ENCODE data around the gene SHISA3.

Gene SHISA3

DNA sequence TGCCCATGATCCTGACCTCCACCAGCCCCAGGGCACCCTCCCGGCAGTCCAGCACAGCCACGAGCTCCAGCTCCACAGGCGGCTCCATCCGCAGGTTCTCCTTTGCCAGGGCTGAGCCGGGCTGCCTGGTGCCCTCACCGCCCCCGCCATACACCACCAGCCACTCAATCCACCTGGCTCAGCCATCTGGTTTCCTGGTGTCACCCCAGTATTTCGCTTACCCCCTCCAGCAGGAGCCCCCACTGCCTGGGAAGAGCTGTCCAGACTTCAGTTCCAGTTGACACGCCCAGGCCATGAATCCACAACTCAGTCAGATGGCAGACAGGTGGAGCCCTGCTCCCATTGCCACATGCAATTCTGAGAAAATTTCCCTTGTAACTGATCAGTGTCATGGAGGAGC, 3.9 kb downstream of the SHISA3 start:
- TF ChIP-seq POLR2A (IDR thresholded peaks at IDR 0.05; ENCODE audit: extremely low read depth, insufficient read length) (no peak), CTCF (IDR thresholded peaks at IDR 0.05; ENCODE audit: low read depth, low read length) (no peak), MAX (IDR thresholded peaks at IDR 0.05; ENCODE audit: low read depth, low read length) (no peak), MYC (IDR thresholded peaks at IDR 0.05; ENCODE audit: low read depth, low read length) (no peak)
- no peak overlapping the region for H3K4me3 ChIP-seq (ENCODE audit: low read depth, low read length)
- no peak for DNase-seq (ENCODE audit: low read depth)

DNA sequence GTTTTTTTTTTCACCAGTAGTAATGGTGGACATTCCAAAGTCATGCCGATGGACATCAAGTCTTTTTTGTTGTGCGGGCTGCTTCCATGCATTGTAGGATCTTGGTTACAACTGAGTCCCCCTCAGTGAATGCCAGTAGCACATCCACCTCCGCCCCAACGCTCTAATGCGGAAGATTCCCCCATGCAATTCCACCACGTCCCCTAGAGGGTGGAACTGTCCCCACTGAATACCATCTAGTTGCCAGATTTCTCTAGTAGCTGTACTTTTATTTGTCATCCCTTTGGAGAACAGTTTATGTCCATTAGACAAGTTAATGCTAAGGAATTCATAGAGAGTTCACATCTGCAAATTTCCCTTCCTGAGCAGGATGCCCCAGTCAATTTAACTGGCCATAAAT, 6.7 kb downstream of the SHISA3 start:
- DNase-seq (ENCODE audit: low read depth): no peak
- no peak for TF ChIP-seq CTCF (IDR thresholded peaks at IDR 0.05; ENCODE audit: low read depth, low read length)
- TF ChIP-seq MAX (IDR thresholded peaks at IDR 0.05; ENCODE audit: low read depth, low read length): no peak
- no peak for TF ChIP-seq POLR2A (IDR thresholded peaks at IDR 0.05; ENCODE audit: extremely low read depth, insufficient read length)
- no peak for TF ChIP-seq MYC (IDR thresholded peaks at IDR 0.05; ENCODE audit: low read depth, low read length)
- no peak overlapping the region for H3K4me3 ChIP-seq (ENCODE audit: low read depth, low read length)

GRCh38 chr4:42410446-42410845, 13.2 kb downstream of the SHISA3 start:
- no peak overlapping the region for H3K4me3 ChIP-seq (ENCODE audit: low read depth, low read length)
- TF ChIP-seq CTCF (IDR thresholded peaks at IDR 0.05; ENCODE audit: low read depth, low read length) (no peak), POLR2A (IDR thresholded peaks at IDR 0.05; ENCODE audit: extremely low read depth, insufficient read length) (no peak), MAX (IDR thresholded peaks at IDR 0.05; ENCODE audit: low read depth, low read length) (no peak), MYC (IDR thresholded peaks at IDR 0.05; ENCODE audit: low read depth, low read length) (no peak)
- DNase-seq (ENCODE audit: low read depth): no peak

- H3K4me3 ChIP-seq (ENCODE audit: low read depth, low read length): no peak overlapping the region
- no peak for TF ChIP-seq CTCF (IDR thresholded peaks at IDR 0.05; ENCODE audit: low read depth, low read length)
- TF ChIP-seq POLR2A (IDR thresholded peaks at IDR 0.05; ENCODE audit: extremely low read depth, insufficient read length): no peak
- no peak for TF ChIP-seq MAX (IDR thresholded peaks at IDR 0.05; ENCODE audit: low read depth, low read length)
- TF ChIP-seq MYC (IDR thresholded peaks at IDR 0.05; ENCODE audit: low read depth, low read length): no peak
- DNase-seq (ENCODE audit: low read depth): no peak
These were observed 14.5 kb downstream of the SHISA3 start for GRCh38 chr4:42411803-42412202.

- no peak for DNase-seq (ENCODE audit: low read depth)
- H3K4me3 ChIP-seq (ENCODE audit: low read depth, low read length): no peak overlapping the region
- TF ChIP-seq MYC (IDR thresholded peaks at IDR 0.05; ENCODE audit: low read depth, low read length): no peak
- no peak for TF ChIP-seq CTCF (IDR thresholded peaks at IDR 0.05; ENCODE audit: low read depth, low read length)
- no peak for TF ChIP-seq POLR2A (IDR thresholded peaks at IDR 0.05; ENCODE audit: extremely low read depth, insufficient read length)
- TF ChIP-seq MAX (IDR thresholded peaks at IDR 0.05; ENCODE audit: low read depth, low read length): no peak
These were observed 15.0 kb downstream of the SHISA3 start for GRCh38 chr4:42412251-42412650.

GRCh38 chr4:42415281-42415680, 18.0 kb downstream of the SHISA3 start:
- H3K4me3 ChIP-seq (ENCODE audit: low read depth, low read length): no peak overlapping the region
- TF ChIP-seq MYC (IDR thresholded peaks at IDR 0.05; ENCODE audit: low read depth, low read length) (no peak), CTCF (IDR thresholded peaks at IDR 0.05; ENCODE audit: low read depth, low read length) (no peak), MAX (IDR thresholded peaks at IDR 0.05; ENCODE audit: low read depth, low read length) (no peak), POLR2A (IDR thresholded peaks at IDR 0.05; ENCODE audit: extremely low read depth, insufficient read length) (no peak)
- DNase-seq (ENCODE audit: low read depth): no peak
